WERI-Rb-1 (cell line): Measurements from ENCODE around the gene TOGARAM2.

Experiments
- DNase-seq: peaks from one replicate; pipeline ENCODE4 v3.0.0-alpha.2; 2020
- H3K27ac ChIP-seq: fragments of 250-450 bp; sonication (Bioruptor Pico); 2 replicates; pipeline ENCODE4 v1.5.1; 2020; ENCODE audit warnings: mild to moderate bottlenecking, moderate library complexity
- H3K27me3 ChIP-seq: fragments of 250-450 bp; sonication (Bioruptor Pico); 2 replicates; pipeline ENCODE4 v1.5.1; 2021; ENCODE audit warnings: mild to moderate bottlenecking, low read depth, moderate library complexity; ENCODE audit not compliant: insufficient read depth, severe bottlenecking
- H3K36me3 ChIP-seq: fragments of 250-450 bp; sonication (Bioruptor Pico); 2 replicates; pipeline ENCODE4 v1.5.1; 2020; ENCODE audit warnings: mild to moderate bottlenecking, moderate library complexity
- H3K4me3 ChIP-seq: 2 replicates; pipeline ENCODE4 v1.5.1; 2011; ENCODE audit warnings: low read depth, mild to moderate bottlenecking, control low read depth, low read length
- H3K9me3 ChIP-seq: fragments of 250-450 bp; sonication (Bioruptor Pico); 2 replicates; pipeline ENCODE4 v1.5.1; 2021; ENCODE audit warnings: mild to moderate bottlenecking, moderate library complexity; ENCODE audit not compliant: severe bottlenecking
- TF ChIP-seq, protein P1 (sequence below): IDR thresholded peaks from 2 replicates; pipeline ENCODE4 v1.5.1; 2011; ENCODE audit warnings: low read depth, mild to moderate bottlenecking, control low read depth, inconsistent platforms, low read length

The TOGARAM2 gene

DNA sequence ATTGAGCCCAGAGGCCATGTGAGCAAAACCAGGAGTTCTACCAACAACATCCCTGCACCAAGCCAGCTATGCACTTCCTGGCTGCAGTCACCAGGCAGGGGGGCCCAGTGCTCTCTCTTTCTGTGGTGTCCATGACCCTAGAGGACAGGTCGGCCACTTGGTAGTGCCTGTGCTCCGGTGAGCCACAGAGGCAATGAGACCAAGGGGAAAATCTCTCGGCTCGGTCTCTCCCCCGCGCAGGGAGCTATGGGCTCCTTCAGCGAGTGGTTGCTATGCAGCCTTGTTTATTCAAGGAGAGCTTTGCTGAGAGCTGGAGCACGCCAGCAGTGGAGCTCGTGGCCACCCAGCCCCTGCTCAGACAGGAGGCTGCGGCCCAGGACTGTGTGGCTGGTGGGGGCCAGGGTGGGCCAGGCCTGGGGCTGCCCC lies at the start of gene TOGARAM2:
TOGARAM2 (plus strand) TSS at position 283 of the 426 bp plus-strand sequence. CDS start 13,537 bp downstream, outside the sequence.
- no peak for DNase-seq
- Histone ChIP-seq H3K27me3 (no peaks in the 10 kb centered on the region), H3K27ac (no peak within 1 kb of the TSS), H3K4me3 (no peak within 1 kb of the TSS), H3K9me3 (no peaks in the 10 kb centered on the region), H3K36me3 (no peaks in the 10 kb centered on the region)
- TF ChIP-seq, protein P1, sequence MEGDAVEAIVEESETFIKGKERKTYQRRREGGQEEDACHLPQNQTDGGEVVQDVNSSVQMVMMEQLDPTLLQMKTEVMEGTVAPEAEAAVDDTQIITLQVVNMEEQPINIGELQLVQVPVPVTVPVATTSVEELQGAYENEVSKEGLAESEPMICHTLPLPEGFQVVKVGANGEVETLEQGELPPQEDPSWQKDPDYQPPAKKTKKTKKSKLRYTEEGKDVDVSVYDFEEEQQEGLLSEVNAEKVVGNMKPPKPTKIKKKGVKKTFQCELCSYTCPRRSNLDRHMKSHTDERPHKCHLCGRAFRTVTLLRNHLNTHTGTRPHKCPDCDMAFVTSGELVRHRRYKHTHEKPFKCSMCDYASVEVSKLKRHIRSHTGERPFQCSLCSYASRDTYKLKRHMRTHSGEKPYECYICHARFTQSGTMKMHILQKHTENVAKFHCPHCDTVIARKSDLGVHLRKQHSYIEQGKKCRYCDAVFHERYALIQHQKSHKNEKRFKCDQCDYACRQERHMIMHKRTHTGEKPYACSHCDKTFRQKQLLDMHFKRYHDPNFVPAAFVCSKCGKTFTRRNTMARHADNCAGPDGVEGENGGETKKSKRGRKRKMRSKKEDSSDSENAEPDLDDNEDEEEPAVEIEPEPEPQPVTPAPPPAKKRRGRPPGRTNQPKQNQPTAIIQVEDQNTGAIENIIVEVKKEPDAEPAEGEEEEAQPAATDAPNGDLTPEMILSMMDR = no peak

DNA sequence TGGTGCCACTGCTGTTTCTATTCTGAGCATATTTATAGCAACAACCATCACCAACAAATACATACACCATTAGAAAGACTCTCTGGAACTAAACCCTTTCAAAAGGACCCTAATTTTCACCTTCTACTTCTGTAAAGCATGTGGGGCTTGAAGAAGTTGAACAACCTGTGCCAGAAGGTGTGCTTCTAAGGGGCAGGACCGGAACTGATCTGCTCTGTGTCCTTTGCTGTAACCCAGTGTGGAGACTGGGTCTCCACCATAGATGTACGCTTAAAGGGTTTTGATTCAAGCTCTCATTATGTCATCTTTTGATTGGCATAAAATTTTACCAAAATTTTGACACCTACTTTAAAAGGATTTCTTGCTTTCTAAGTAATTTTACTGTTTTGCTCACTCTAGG lies 46.3 kb upstream of the TOGARAM2 start:
- Histone ChIP-seq H3K27ac (no peak overlapping the region), H3K9me3 (no peaks in the 10 kb centered on the region), H3K36me3 (peaks cover 91% of the 10 kb centered on the region), H3K27me3 (no peaks in the 10 kb centered on the region), H3K4me3 (no peak overlapping the region)
- no peak for DNase-seq
- TF ChIP-seq, protein P1 = no peak

DNA sequence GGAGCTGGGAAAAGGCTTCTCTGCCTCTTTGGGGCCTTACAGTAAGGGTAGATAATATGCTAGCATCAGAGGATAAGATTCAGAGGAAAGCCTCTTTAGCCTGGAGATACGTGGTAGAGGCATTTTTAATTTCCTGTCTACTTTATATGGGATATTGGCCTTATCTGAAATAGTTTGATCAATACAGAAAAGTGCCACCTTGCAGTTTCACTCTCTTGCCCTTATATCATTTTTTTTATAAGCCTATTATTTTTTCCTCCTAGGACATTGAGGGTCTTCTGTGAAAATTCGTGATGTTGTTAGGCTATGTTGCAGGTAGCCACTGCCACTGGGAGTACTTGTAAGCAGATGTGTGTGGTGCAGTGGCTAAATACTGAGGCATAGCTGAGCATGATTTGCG lies 40.1 kb upstream of the TOGARAM2 start:
- no peak overlapping the region for H3K4me3 ChIP-seq
- TF ChIP-seq, protein P1 = no peak
- no peaks in the 10 kb centered on the region for H3K9me3 ChIP-seq
- H3K36me3 ChIP-seq = peaks cover 86% of the 10 kb centered on the region
- no peak for DNase-seq
- no peaks in the 10 kb centered on the region for H3K27me3 ChIP-seq
- no peak overlapping the region for H3K27ac ChIP-seq

DNA sequence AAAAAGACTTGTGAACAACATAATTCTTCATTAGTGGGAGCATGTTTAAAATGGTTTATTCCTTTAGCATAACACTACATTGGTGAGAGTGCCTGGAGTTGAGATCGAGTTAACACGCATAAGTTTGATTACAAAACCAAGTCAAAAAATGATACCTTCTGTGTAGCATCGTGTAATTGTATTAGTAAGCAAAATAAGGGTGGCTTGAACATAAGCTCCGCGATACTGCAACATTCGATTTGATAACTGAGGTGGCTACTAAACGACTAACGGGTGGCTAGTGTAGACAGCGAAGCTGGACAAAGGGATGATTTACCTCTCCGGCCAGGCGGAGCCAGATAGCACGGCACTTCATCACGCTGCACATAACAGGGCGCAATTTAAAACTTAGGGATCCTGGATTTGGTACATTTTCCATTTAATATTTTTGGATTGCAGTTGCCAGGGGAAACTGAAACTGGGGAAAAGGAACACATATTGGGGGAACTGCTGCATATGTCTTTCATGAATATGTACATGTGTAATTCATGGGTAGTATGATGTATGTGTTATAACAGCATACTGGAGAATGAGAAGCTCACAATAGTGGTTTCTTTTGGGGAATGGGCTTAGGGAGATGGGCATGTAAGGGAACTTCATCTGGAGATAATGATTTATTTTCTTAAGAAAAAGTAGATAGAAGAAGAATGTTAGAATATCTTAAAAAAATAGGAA lies 36.4 kb upstream of the TOGARAM2 start:
- DNase-seq = no peak
- Histone ChIP-seq H3K9me3 (peaks cover 7% of the 10 kb centered on the region), H3K27ac (no peak overlapping the region), H3K4me3 (no peak overlapping the region), H3K27me3 (no peaks in the 10 kb centered on the region), H3K36me3 (peaks cover 85% of the 10 kb centered on the region)
- TF ChIP-seq, protein P1 = no peak

DNA sequence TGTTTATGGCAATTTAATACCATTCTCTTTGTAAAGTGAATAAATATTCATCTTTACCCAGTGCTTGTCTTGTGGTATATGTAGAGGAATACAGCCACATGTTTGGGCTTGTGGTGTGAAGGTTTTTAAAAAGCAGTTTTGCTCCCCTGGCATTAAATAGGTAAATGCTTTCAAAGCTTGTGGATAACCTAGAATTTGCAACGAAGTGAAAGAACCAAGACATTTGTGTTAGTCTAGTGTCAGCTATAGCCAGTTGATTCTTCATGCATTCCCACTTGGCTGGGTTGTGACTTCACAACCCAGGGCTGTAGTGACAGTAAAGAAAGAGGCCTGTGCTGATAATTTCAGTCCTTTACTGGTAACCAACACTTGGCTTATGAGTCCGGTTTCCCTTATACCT lies 32.9 kb upstream of the TOGARAM2 start:
- peaks cover 10% of the 10 kb centered on the region for H3K9me3 ChIP-seq
- H3K4me3 ChIP-seq = no peak overlapping the region
- DNase-seq = no peak
- TF ChIP-seq, protein P1 = no peak
- H3K36me3 ChIP-seq = peaks cover 56% of the 10 kb centered on the region
- H3K27me3 ChIP-seq = no peaks in the 10 kb centered on the region
- no peak overlapping the region for H3K27ac ChIP-seq

DNA sequence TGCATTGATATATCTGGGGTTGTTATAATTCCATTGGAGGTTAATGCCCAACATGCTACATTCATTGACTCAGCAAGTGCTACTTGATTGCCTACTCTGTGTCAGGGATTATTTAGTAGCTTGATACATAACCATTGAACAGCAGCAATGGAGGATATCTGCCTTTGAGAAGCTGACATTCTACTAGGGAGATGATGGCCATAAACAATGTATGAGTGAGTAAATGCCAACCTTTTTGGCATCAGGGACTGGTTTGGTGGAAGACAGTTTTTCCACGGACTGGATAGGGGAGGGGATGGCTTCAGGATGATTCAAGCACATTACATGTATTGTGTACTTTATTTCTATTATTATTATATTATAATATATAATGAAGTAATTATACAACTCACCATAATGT lies 31.9 kb upstream of the TOGARAM2 start:
- Histone ChIP-seq H3K36me3 (peaks cover 46% of the 10 kb centered on the region), H3K27me3 (no peaks in the 10 kb centered on the region), H3K9me3 (peaks cover 10% of the 10 kb centered on the region), H3K27ac (no peak overlapping the region), H3K4me3 (no peak overlapping the region)
- DNase-seq = no peak
- TF ChIP-seq, protein P1 = no peak
